ENCODE data around the gene AXL.
"Not testable (repeated sequence)": the region's sequence is repeated elsewhere in the genome, so short reads cannot be mapped to it uniquely, and the experiment has no call there.

GRCh38 chr19:41289814-41290213 lies 70.8 kb downstream of the AXL start:
- TF ChIP-seq CTCF (IDR thresholded peaks at IDR 0.05; ENCODE audit: low read depth, low read length, missing input control); TAF1 (conservative IDR thresholded peaks at IDR 0.05); EGR1 (IDR thresholded peaks at IDR 0.05; ENCODE audit: low read depth in 2 of 2); HNF4A (conservative IDR thresholded peaks at IDR 0.05): not testable (repeated sequence)

Data from liver (tissue), 3 donors.